ENCODE results near the gene HOMER3.
"Not testable (repeated sequence)": the region's sequence is repeated elsewhere in the genome, so short reads cannot be mapped to it uniquely, and the experiment has no call there.

The HOMER3 gene

DNA sequence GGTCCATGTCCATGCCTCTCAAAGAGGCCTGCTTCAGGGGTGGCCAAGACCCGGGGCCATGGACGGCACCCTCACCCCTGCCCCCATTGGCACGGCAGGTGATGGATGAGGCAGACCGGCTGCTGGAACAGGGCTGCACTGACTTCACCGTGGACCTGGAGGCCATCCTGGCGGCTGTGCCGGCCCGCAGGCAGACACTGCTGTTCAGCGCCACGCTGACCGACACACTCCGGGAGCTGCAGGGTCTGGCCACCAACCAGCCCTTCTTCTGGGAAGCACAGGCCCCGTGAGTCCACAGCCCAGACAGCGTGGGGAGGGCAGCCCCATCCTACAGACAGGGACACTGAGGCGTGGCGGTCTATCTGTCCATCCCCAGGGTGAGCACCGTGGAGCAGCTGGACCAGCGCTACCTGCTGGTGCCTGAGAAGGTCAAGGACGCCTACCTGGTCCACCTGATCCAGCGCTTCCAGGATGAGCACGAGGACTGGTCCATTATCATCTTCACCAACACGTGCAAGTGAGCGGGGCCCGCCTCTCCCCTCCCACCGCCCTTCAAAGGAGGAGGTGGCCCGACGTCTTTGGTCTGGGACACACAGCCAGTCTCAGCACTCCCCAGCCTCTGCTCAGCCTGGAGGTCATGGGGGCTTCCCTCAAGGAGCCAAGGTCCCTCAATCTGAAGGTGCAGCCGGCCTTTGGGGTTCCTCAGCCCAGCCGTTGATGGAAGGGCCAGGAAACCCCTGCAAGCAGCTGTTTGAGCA, 18.6 kb downstream of the HOMER3 start:
- DNase-seq: no peak

- DNase-seq: no peak
Measured at GRCh38 chr19:18921593-18921992, 19.4 kb downstream of the HOMER3 start.

DNA sequence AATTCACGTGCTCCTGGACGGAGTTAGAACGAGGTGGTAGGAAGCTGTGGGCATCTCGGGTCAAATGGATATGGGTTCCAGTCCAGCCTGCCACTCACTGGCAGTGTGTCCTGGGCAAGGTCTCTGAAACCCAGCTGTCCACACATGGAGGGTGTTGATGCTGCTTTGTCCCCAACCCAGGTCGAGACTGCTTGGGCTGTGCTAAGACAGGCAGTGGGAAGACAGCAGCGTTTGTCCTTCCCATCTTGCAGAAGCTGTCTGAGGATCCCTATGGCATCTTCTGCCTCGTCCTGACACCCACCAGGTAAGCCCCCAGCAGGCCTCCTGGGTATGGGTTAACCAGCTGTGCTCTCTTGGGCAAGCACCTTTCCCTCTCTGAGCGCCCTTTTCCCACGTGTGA, 20.6 kb downstream of the HOMER3 start:
- DNase-seq: no peak

GRCh38 chr19:18919900-18920214, 21.2 kb downstream of the HOMER3 start:
- no peak for DNase-seq

- peak; percentile 96 to 100 (median 97) for DNase-seq
Measured at GRCh38 chr19:18919086-18919899, 21.7 kb downstream of the HOMER3 start, which contains the start of the genes COPE and DDX49. Gene COPE (minus strand): TSS chr19:18919387. CDS start chr19:18919348, 39 bp downstream. Gene DDX49 (plus strand): TSS chr19:18919715. CDS start chr19:18919742, 27 bp downstream.

DNA sequence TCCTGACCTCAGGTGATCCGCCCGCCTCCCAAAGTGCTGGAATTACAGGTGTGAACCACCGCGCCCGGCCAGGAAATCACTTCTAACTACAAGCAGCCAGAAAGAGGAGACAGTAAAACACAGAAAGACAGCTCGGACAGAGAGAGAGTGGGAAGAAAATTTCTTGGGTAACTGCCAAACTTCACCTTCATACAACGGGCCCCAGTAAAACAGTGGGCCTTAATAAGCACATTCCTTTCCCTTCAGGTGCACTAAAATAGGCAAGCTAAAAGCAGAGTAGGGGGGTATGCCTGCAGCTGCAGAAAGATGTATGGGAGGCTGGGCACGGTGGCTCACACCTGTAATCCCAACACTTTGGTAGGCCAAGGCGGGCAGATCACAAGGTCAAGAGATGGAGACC, 23.4 kb downstream of the HOMER3 start:
- not testable (repeated sequence) for DNase-seq

DNA sequence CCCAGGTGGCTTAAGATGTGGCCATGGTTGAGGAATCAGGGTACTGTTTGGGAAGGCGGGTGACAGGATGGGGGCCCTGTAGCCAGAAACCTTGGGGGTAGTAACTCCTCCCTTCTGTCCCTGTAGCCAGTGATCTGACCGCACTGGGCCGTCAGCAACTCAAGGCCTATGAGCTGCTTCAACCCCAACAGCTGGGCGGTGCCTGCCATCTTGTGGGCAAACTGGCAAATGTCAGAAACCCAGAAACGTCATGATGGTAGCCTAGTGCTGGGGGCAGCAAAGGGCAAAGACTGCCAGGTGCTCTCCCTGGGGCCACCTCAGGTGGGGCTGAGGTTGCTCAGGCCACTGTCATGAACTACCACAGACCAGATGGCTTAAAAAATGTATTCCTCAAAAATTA, 25.4 kb downstream of the HOMER3 start:
- DNase-seq: peak in 2 of 3 experiments; percentile 5 to 56

DNA sequence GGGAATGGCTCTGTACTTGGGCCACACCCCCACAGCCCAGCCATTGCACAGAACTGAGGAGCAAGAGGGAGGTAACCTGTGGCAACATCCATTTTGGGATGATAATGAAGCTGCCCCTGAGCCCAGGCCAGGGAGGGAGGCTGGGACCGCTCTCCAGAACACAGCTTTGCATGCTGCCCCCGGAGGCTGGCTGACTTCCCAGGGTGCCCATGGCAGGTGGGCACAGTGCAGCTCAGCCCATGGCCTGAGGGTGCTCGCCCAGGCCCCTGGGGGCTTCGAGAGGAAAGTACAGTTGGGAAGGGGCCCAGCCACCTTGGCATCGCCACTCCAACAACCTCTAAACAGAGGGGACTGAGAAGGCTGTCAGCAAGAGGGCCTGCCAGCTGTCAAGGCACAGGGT, 27.6 kb downstream of the HOMER3 start:
- DNase-seq: no peak

- no peak for DNase-seq
Measured at GRCh38 chr19:18912933-18913332, 28.1 kb downstream of the HOMER3 start.

DNA sequence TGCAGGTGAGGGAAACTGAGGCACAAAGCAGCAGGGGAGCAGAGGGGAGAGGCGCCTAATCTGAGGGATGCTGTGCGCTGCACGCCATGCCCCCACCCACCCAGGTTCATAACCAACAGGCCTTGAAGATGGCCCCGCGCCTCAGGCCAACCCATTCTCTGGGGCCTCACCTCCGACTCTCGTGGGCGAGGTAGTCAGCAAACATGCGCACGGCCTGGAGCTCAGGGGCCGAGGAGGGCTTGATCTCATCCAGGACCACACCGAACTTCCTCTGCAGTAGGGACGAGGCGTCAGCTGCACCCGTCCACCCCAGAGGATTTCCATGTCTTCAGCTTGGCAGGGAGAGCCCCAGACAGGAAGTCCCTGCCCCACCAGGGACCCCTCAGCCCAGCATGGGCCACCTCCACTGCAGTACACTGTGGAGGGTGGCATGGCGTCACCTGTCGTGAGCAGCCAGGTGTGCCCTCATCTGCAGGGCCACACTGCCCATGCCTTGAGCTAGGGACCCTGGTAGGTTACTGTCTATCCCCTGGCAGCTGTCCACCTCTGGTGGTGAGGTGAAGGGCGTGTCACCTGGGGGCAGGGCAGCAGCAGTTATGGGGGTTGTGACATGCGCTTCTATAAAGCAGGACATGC, 30.1 kb downstream of the HOMER3 start:
- no peak for DNase-seq

GRCh38 chr19:18910010-18910409, 31.0 kb downstream of the HOMER3 start:
- DNase-seq: no peak

DNA sequence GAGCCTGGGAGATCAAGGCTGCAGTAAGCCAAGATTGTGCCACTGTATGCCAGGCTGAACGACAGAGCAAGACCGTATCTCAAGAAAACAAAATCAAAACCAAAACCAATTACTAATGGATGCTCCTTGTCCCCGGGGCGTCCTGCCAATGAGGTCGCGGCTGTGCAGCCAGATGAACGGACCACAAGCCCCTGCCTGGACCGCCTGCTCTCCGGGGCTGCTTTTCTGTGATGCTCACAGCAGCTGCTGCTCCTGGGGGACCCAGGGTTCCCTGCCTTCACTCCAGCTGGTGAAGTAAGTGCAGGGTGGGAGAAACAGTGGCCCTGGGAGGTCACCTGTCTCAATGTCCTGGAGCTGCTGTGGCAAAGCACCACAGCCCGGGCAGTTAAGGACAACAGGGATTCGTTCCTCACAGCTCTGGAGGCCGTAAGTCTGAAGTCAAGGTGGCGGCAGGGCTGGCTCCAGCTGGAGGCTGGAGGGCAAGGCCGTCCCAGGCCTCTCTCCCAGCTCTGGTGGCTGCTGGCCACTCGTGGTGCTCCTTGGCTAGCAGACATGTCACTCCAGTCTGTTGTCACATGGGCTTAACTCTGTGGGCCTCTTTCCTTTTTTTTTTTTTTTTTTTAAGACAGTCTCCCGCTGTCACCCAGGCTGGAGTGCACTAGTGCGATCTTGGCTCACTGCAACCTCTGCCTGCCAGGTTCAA, 31.9 kb downstream of the HOMER3 start:
- DNase-seq: no peak

GRCh38 chr19:18906605-18907519, 34.2 kb downstream of the HOMER3 start:
- DNase-seq: no peak

- no peak for DNase-seq
Measured at GRCh38 chr19:18905513-18906236, 35.3 kb downstream of the HOMER3 start.

- no peak for DNase-seq
Measured at GRCh38 chr19:18905058-18905456, 36.0 kb downstream of the HOMER3 start.

DNA sequence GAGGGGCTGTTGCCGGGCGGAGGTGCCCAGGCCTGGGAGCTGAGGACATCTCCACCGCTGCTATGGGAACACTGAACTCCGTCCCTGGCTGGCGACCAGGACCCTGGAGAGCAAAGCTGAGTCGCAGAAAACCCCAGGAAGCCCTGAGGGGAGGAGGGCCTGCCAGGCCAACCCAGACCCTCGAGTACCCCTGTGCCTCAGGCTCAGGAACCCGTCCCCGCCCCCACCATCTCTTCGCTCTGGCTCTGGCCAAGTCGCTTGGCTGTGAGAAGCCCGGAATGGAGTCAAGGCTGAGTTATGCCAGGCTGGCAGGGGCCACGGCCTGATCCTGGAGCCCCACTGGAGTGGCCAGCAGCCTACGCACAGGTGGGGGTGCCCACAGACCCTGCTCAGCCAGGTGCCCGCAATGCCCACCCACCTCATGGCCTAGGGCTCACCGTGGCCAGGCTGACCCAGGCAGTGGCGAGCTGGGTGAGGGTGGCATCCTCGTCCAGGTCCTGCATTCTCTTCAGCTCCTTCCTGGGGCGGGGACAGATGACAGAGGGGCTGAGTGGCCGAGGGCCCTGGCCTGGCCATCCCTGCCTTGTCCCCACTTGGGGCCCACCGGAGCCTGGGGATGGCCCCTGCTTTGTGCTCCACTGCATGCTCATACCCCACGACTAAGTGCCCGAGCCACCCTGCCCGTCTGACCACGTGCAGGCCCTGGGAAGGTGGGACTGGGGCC, 36.5 kb downstream of the HOMER3 start:
- DNase-seq: no peak

GRCh38 chr19:18903156-18904037, 37.6 kb downstream of the HOMER3 start:
- DNase-seq: no peak

- not testable (repeated sequence) for DNase-seq
Measured at GRCh38 chr19:18902519-18902918, 38.5 kb downstream of the HOMER3 start.

GRCh38 chr19:18901491-18901890, 39.5 kb downstream of the HOMER3 start:
- no peak for DNase-seq
